ENCODE data around the gene SPTSSA.
"Not testable (repeated sequence)": the region's sequence is repeated elsewhere in the genome, so short reads cannot be mapped to it uniquely, and the experiment has no call there.

The SPTSSA gene

GRCh38 chr14:34426313-34427295 is 35.4 kb downstream of the SPTSSA start:
- no peak for DNase-seq (ENCODE audit: low read depth in 2 of 2)

- no peak for DNase-seq (ENCODE audit: low read depth in 2 of 2)
Measured at GRCh38 chr14:34425095-34425851, 36.8 kb downstream of the SPTSSA start.

- DNase-seq (ENCODE audit: low read depth in 2 of 2): no peak
Measured at GRCh38 chr14:34424488-34424887, 37.6 kb downstream of the SPTSSA start.

GRCh38 chr14:34423445-34423844 is 38.6 kb downstream of the SPTSSA start:
- DNase-seq (ENCODE audit: low read depth in 2 of 2): no peak

GRCh38 chr14:34420547-34421150 is 41.4 kb downstream of the SPTSSA start:
- no peak for DNase-seq (ENCODE audit: low read depth in 2 of 2)

- DNase-seq (ENCODE audit: low read depth in 2 of 2): no peak
Measured at GRCh38 chr14:34409721-34410120, 52.3 kb downstream of the SPTSSA start.

GRCh38 chr14:34407951-34408350 is 54.1 kb downstream of the SPTSSA start:
- DNase-seq (ENCODE audit: low read depth in 2 of 2): no peak

- DNase-seq (ENCODE audit: low read depth in 2 of 2): no peak
Measured at GRCh38 chr14:34404416-34404815, 57.6 kb downstream of the SPTSSA start.

GRCh38 chr14:34403646-34404045 is 58.4 kb downstream of the SPTSSA start:
- no peak for DNase-seq (ENCODE audit: low read depth in 2 of 2)

- no peak for DNase-seq (ENCODE audit: low read depth in 2 of 2)
Measured at GRCh38 chr14:34398024-34398423, 64.0 kb downstream of the SPTSSA start.

- no peak for DNase-seq (ENCODE audit: low read depth in 2 of 2)
Measured at GRCh38 chr14:34387974-34388516, 74.0 kb downstream of the SPTSSA start.

GRCh38 chr14:34386865-34387485 is 75.1 kb downstream of the SPTSSA start:
- no peak for DNase-seq (ENCODE audit: low read depth in 2 of 2)

GRCh38 chr14:34385881-34386280 is 76.2 kb downstream of the SPTSSA start:
- not testable (repeated sequence) for DNase-seq (ENCODE audit: low read depth in 2 of 2)

- DNase-seq (ENCODE audit: low read depth in 2 of 2): no peak
Measured at GRCh38 chr14:34383839-34384238, 78.2 kb downstream of the SPTSSA start.

Measured in stimulated activated CD8-positive, alpha-beta memory T cell treated with anti-CD3 and anti-CD28 coated beads, Interleukin-2, amount 100 ng/mL, for 48 hours (primary cell).